ENCODE results near the gene STAC2. TPM values are rescaled to one million over a fixed set of nuclear protein-coding genes. Genes with fewer than 3 reads are reported as not detected.

Gene STAC2
- total RNA-seq, 1 experiment from 2014 or later: 0.08 TPM

- no peaks in the 10 kb centered on the region for H3K9me3 ChIP-seq (ENCODE audit: control insufficient read depth, insufficient read depth, low read depth, low read length)
- BruUV-seq (replicated peaks): no TSS peak
- ATAC-seq: no peak
- intact Hi-C loops (cut with micrococcal nuclease; ENCODE audit: unreplicated experiment) (no loop called here), in situ Hi-C loops (cut with HindIII; ENCODE audit: low pct_unique_long_range_greater_than_20kb, low sequenced_read_pairs) (no loop called here)
- DNase-seq (ENCODE audit: low read depth, low spot score): no peak
- CTCF ChIA-PET: interaction anchor here (0.5 kb wide), 1 partner anchor 13 kb away, joined by 3 read pairs; no protein-coding TSS in a partner anchor
- no peaks in the 10 kb centered on the region for H3K4me1 ChIP-seq (ENCODE audit: control insufficient read depth, insufficient read depth, low read length)
- H3K27ac ChIP-seq (ENCODE audit: low read length): no peak overlapping the region
- H3K4me3 ChIP-seq (ENCODE audit: low read depth in 2 of 2, low read length in 2 of 2): no peak overlapping the region
- no peaks in the 10 kb centered on the region for H3K27me3 ChIP-seq (ENCODE audit: control insufficient read depth, insufficient read depth, low read length)
- no peak for TF ChIP-seq POLR2AphosphoS5 (IDR thresholded peaks at IDR 0.05; ENCODE audit: low read depth, low read length)
- TF ChIP-seq TCF7L2 (IDR thresholded peaks at IDR 0.05; ENCODE audit: low read depth, low read length): no peak
- TF ChIP-seq, protein P1, sequence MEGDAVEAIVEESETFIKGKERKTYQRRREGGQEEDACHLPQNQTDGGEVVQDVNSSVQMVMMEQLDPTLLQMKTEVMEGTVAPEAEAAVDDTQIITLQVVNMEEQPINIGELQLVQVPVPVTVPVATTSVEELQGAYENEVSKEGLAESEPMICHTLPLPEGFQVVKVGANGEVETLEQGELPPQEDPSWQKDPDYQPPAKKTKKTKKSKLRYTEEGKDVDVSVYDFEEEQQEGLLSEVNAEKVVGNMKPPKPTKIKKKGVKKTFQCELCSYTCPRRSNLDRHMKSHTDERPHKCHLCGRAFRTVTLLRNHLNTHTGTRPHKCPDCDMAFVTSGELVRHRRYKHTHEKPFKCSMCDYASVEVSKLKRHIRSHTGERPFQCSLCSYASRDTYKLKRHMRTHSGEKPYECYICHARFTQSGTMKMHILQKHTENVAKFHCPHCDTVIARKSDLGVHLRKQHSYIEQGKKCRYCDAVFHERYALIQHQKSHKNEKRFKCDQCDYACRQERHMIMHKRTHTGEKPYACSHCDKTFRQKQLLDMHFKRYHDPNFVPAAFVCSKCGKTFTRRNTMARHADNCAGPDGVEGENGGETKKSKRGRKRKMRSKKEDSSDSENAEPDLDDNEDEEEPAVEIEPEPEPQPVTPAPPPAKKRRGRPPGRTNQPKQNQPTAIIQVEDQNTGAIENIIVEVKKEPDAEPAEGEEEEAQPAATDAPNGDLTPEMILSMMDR (IDR thresholded peaks at IDR 0.05): no peak
- no peak for TF ChIP-seq SIN3A (IDR thresholded peaks at IDR 0.05; ENCODE audit: borderline replicate concordance, insufficient read depth, low read depth, low read length)
- TF ChIP-seq REST (IDR thresholded peaks at IDR 0.05; ENCODE audit: insufficient read depth in 1 of 2, low read depth in 2 of 2, low read length in 1 of 2): no peak
- no peaks in the 10 kb centered on the region for H3K36me3 ChIP-seq (ENCODE audit: control insufficient read depth, insufficient read depth, low read length)
- POLR2A ChIA-PET: no interaction called here
These were observed 4.6 kb upstream of the STAC2 start for GRCh38 chr17:39230361-39230760.

DNA sequence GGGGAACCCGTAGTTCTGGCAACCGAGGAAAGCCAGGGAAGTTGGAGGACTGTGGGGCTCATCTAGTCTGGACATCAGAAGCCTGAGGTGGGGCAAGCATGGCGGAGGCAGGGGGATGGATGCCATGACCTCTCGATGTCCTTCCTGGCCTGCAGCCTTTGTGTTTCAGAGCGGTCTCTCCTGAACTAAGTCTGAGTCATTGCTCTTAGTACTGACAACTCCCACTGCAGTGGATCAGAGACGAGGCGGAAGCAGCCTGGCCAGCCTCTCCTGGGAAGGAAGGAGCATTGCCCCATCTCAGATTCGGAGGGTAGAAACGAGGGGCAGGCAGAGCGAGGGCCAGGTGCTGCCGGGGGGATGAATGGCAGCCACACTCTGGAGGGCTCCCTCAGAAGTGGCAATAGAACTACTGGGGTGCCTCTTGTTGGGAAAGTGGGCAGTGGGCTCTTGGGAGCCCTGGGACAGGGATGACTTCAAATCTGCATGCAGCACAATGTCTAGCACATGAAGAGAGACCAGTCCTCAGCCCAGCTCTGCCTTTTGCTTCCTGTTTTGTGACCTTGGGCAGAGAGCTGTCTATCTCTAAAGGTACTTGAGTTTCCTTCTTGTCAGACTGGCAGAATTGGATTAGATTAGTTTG is 3.6 kb upstream of the STAC2 start:
- ATAC-seq (no peak), DNase-seq (ENCODE audit: low read depth, low spot score) (no peak)
- Histone ChIP-seq H3K9me3 (ENCODE audit: control insufficient read depth, insufficient read depth, low read depth, low read length) (no peaks in the 10 kb centered on the region), H3K36me3 (ENCODE audit: control insufficient read depth, insufficient read depth, low read length) (no peaks in the 10 kb centered on the region), H3K4me1 (ENCODE audit: control insufficient read depth, insufficient read depth, low read length) (no peaks in the 10 kb centered on the region), H3K27ac (ENCODE audit: low read length) (no peak overlapping the region), H3K4me3 (ENCODE audit: low read depth in 2 of 2, low read length in 2 of 2) (no peak overlapping the region), H3K27me3 (ENCODE audit: control insufficient read depth, insufficient read depth, low read length) (no peaks in the 10 kb centered on the region; the same call in 1 of the 2 replicates)
- in situ Hi-C loops (cut with HindIII; ENCODE audit: low pct_unique_long_range_greater_than_20kb, low sequenced_read_pairs): no loop called here
- ChIA-PET CTCF (no interaction called here), POLR2A (no interaction called here)
- no peak for TF ChIP-seq SIN3A (IDR thresholded peaks at IDR 0.05; ENCODE audit: borderline replicate concordance, insufficient read depth, low read depth, low read length)
- no peak for TF ChIP-seq REST (IDR thresholded peaks at IDR 0.05; ENCODE audit: insufficient read depth in 1 of 2, low read depth in 2 of 2, low read length in 1 of 2)
- TF ChIP-seq, protein P1 (IDR thresholded peaks at IDR 0.05): no peak
- no peak for TF ChIP-seq TCF7L2 (IDR thresholded peaks at IDR 0.05; ENCODE audit: low read depth, low read length)
- no peak for TF ChIP-seq POLR2AphosphoS5 (IDR thresholded peaks at IDR 0.05; ENCODE audit: low read depth, low read length)
- BruUV-seq (replicated peaks): no TSS peak
- intact Hi-C loops (cut with micrococcal nuclease; ENCODE audit: unreplicated experiment): no loop called here
